Ecto neural progenitor cell (in vitro differentiated cells): ENCODE data around the gene MXRA5.
"Not testable (repeated sequence)": the region's sequence is repeated elsewhere in the genome, so short reads cannot be mapped to it uniquely, and the experiment has no call there.

Experiments used
- DNase-seq: peaks from one replicate; pipeline ENCODE4 v3.0.0-alpha.2; 2018; ENCODE audit warnings: low spot score

MXRA5 gene

DNA sequence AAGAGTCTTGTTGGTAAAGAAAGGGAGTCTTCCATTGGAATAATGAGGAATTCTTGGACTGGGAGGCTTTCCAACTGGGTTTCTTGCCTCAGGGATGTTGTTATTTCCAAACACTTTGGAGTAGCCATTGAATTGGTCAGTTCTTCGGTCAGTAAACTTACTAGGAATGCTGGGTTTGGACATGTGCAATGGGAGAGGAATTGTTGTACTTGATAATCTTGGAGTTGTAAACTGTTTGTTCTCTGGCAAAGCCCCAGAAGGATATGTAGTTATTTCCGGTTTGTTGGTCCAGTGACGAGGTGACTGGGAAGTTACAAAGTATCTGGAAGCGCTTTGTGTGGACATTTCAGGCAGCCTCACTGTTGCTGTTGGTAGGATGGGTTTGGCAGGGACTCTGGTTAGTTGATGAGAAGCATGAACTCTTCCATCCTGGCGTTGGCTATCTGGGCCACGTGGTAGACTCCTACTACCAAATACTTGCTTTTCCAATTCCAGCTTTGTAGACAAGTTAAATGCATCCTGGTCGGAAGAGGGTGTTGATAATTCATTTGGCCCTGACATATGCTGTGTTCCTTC is 25.9 kb downstream of the MXRA5 start:
- no peak for DNase-seq

DNA sequence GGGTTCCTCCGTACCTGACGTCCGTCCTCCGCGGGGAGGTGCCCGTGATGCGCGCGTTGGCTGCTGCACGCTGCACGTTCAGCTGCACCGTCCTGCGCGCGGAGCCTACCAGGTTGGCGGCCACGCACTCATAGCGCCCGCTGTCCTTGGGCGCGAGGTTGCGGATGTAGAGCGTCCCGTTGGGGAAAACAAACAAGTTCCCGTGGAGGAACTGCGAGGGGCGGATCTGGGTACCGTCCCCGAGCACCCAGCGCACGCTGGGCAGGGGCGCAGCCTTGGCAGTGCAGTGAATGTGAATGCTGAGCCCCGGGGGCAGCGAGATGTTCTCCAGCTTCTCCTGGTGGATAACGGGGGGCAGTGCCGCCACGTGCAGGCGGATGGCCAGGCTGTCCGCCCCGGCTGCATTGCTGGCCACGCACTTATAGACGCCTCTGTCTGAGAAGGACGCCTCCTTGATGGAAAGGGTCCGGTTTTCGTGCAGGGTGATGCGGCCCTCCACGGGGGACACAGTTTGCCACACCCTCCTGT is 29.2 kb downstream of the MXRA5 start:
- DNase-seq: no peak

DNA sequence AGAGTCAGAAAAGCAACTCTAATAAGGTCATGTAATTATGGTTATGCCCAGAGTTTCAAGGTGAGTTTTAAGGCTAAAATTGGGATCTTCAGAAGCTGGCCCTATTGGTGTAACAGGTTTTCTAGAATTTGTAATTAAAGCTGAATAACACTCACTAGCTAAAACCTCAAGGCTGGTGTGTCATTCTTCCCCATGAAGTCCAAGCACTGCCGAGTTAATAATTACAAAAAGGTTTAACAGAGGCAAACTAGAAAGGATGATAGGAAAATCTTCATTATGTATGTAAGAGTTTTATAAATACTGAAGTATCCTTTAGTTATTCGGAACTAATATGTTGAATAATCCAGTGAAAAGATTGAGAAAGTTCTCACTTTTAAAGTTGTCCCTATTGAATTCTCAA is 34.3 kb downstream of the MXRA5 start:
- DNase-seq: no peak

DNA sequence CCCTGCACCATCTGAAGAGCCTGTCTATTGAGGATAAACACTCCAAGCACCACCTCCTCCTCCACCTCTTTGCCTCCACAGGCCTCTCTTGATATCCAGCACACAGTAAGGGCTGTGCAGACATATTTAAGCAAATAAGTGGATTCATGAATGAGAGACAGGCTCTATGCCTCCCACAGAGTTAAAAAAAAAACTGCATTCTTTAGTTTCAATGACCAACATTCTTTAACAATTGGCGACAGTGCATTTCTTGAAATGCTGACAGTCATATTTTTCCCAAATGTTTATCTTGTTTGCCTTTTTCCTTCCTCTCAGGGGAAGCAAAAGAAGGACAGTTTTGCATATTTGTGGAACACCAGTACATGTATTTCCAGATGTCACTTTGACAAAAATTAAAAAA is 38.6 kb downstream of the MXRA5 start:
- DNase-seq: no peak

DNA sequence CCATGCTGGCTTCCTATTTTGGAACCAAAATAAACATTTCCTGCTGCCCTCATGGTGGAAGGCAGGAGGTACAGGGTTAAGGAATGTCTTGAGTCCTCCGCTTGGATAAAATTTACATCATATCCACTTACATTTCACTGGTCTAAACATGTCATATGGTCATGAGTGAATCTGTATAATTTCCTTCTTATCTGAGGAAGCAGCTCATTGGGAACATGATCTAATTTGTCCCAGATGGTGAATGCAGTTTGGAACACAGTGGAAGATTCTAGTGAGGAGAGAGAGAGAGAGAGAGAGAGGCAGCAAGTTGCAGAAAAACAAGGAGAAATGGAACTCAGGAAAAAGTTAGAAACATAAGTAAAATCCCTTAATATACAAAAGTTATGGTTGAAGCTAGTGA is 46.8 kb downstream of the MXRA5 start:
- DNase-seq: no peak

DNA sequence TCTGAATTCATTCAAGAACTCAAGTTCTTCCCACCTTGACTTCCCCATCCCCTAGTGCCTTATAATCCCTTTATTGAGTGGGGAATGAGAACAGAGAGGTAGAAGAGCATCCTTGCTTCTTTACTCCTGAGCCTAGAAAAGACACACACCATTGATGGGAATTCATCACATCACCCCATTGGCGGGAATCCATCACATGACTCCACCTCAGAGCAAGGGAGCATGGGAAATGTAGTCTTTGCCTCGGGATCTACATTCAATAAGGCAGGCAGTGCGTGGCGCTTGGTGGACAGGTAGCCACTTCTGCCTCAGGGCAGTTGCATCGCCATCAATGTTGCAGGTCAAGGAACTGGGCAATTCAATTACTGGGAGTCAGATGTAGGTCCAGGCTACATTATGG is 50.7 kb downstream of the MXRA5 start:
- no peak for DNase-seq

DNA sequence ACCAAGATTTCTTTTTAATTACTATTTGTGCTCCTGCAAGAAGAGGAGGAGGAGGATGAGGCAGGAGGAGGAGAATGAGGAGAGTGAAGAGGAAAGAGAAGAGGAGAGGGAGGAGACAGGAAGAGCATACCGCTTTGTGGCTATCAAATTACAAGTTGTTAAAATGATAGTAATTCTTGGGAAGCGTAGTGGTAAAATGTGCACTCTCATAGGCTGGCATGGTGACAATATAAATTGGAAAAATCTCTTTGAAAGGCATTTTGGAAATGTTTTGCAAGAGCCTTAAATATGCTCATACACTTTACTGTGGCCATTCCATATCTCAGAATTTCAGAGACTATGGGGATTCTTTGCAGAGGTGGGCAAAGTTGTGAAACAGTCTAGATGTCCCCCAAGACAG is 53.2 kb downstream of the MXRA5 start:
- no peak for DNase-seq

DNA sequence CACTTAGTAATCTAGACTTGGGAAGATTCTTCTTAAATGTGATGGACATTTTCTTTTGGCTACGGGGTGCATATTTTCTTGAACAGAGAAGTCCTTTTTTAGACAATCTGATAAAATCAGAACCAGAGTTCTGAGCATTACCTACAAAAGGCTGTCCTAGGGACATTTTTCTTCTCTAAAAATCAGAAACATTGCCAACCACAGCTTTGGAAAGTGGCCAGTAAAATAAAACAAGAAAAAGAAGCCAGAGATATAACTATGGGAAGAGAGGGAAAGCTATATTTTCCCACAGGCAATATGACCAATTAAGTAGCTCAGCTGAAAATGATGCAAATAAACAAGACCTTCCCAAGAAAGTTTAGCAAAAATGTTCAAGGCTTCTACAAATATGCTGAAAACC is 55.9 kb downstream of the MXRA5 start:
- no peak for DNase-seq

DNA sequence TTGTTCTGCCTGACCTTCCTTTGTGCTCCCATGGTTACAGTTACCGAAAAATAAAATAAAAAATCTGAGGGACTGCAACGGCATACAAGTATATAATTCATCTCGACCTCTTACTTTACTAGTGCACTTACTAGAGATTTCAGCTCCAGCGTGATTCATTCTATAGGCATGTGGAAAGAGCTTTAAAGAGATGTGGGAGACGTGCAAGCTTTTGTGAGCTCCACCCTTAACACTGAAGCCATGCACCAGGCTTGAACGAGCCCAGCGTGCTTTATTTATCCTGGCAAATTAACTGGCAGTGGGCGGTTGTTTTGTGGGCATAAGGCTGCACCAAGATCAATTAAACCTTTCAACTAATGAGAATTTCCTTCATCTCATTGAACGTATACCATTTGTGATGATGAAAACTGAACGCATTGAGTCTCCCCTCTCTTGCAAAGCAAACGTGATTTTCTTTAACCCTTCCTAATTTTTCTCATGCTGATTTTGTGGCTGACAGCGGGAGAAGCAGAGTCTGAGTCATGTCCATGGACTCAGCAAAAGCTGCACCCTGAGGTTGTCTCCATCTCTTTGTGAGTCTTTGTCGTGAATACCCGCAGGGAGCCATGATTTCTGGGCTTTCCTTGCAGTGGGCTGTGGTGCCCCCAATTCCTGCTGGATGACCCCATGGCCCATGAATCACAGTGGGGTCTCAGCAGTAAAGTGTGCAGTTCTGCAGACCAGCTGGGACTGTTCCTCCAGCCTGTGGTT is 60.1 kb downstream of the MXRA5 start:
- DNase-seq: no peak

DNA sequence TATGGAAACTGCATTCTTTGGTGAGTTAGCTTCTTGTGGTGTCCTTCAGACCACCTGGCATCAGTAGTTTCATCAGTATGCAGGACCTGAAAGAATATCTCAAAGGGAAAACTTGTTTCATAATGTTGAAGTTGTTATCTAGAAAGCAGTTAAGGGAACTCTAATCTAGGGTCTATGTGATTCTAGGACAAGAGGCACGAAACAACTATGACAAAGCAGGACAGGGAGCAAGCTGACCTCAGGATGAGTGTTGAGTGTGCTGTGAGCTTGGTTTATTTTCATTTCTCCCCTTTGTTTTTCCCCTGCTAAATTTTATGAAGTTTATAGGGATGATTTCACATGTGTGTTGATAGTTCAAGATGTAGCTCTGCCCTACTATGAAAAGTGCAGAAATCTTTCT is 65.7 kb downstream of the MXRA5 start:
- no peak for DNase-seq

DNA sequence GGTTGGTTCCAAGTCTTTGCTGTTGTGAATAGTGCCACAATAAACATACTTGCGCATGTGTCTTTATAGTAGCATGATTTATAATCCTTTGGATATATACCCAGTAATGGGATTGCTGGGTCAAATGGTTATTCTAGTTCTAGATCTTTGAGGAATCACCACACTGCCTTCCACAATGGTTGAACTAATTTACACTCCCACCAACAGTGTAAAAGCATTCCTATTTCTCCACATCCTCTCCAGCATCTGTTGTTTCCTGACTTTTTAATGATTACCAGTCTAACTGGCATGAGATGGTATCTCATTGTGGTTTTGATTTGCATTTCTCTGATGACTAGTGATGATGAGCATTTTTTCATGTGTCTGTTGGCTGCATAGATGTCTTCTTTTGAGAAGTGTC is 72.8 kb downstream of the MXRA5 start:
- DNase-seq: not testable (repeated sequence)

DNA sequence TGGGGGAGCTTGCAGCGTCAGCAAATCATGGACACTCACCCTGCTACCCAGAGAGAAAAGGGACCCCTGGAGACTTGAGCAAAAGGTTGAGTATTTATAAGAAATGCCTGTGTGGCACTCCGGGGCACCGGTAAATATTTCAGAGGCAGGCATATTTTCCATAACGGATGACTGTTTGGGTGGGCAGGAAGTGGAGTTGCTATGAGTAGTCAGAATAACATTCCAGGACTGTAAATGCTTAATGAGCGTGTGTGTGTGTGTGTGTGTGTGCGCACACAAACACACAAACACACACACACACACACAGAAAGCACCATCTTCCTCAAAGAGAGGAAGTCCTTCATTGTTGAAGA is 74.6 kb downstream of the MXRA5 start:
- DNase-seq: no peak

DNA sequence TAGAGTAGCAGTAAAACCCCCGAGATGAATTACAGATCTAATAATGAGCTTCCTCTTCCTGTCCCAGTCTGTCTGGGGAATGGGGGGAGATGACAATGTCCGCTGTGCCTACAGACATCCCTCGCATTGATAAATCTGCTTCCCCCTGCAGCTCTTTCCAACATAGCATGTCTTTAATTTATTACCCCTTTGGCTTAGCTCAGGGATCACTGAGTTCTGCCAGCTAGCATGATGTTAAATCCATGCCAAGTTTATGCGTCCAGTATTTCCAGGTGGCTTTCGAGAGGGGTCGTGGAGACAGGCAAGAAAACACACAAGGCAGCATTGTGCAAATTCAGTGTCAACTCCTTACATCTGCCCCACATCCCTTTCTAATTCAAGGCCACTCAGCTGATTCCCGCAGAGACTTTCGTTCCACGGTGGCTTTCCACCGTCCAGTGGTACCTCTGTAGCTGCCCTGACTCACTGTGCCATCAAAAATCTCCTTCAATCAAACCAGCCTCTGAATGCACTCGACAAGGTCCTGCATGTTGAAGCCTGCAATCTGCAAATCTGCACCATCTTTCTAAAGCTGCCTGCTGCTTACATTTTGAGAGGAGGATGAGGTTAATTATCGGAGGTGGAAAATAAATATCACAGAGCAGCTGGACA is 75.1 kb downstream of the MXRA5 start:
- DNase-seq: no peak

DNA sequence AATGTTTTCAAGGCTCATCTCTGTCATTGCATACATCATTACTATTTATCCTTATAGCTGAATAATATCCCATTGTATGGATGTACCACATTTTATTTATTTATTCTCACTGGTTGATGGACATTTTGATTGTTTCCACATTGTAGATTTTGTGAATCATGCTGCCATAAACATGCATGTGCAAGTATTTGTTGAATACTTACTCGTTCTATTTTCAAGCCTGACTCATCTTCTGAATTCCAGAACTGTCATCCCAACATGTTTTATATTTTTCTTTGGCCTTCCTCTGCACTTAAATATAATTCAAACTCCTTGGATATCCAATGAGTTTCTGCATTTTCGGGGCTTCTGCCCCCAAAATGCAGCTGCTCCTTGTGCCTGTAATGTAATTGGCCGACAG is 77.6 kb downstream of the MXRA5 start:
- no peak for DNase-seq

DNA sequence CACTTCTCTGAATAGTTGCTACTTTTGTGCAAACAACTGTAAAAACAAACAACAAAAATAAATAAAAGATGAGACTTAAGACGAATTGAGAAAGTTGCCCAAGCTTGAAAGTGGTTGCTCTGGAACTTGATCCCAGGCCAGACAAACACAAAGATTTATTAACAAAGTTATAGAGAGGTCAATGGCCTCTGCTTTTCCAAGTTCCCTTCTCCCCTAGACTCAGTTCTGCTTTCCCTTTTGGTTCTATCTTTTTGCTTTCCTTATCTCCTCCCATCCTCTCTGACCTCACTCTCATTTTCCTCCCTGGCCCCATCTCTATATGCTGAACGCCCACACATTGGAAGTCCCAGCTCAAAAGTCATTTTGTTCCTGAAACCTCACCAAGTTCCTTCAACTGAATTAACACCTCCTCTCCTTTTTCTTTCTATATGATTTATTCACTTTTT is 82.7 kb downstream of the MXRA5 start:
- no peak for DNase-seq

DNA sequence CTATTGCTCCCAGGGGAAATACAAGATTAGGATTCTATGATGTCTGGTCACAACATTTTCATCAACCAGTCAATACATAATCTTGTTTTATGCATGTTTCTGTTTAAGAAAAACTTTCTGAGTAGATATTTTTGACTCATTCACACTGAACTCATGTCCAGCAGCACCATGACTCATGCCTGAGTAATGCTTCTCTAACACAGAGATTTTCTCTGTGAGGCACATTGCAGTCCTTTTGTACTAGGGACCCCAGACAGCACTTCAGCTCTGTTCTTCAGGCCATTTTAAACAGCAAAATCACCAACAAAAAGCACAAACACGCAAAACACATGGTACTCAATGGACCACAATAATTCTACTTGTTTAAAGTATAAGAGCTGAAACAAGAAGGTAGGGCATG is 83.6 kb downstream of the MXRA5 start:
- DNase-seq: no peak
